GM21529 (cell line): ENCODE data around the gene DYRK2.

Experiments
- ATAC-seq: cut with Tn5 transposase; IDR thresholded peaks from one replicate; pipeline ENCODE4 v1.9.1; 2021; ENCODE audit not compliant: unreplicated experiment

DYRK2 gene

GRCh38 chr12:67701121-67701520 lies 52.6 kb downstream of the DYRK2 start:
- no peak for ATAC-seq

- ATAC-seq = no peak
Observed at GRCh38 chr12:67702136-67702535, 53.6 kb downstream of the DYRK2 start.

- no peak for ATAC-seq
Observed at GRCh38 chr12:67704071-67704470, 55.5 kb downstream of the DYRK2 start.

GRCh38 chr12:67705394-67706370 lies 57.1 kb downstream of the DYRK2 start:
- ATAC-seq = no peak

GRCh38 chr12:67709367-67709954 lies 60.9 kb downstream of the DYRK2 start:
- ATAC-seq = no peak

GRCh38 chr12:67710582-67710981 lies 62.0 kb downstream of the DYRK2 start:
- peak; percentile 99 for ATAC-seq

- ATAC-seq = no peak
Observed at GRCh38 chr12:67712011-67712410, 63.5 kb downstream of the DYRK2 start.

GRCh38 chr12:67714648-67715047 lies 66.1 kb downstream of the DYRK2 start:
- ATAC-seq = no peak
